ENCODE results near the gene B3GAT3.
"Not testable (repeated sequence)": the region's sequence is repeated elsewhere in the genome, so short reads cannot be mapped to it uniquely, and the experiment has no call there.

B3GAT3 gene

DNA sequence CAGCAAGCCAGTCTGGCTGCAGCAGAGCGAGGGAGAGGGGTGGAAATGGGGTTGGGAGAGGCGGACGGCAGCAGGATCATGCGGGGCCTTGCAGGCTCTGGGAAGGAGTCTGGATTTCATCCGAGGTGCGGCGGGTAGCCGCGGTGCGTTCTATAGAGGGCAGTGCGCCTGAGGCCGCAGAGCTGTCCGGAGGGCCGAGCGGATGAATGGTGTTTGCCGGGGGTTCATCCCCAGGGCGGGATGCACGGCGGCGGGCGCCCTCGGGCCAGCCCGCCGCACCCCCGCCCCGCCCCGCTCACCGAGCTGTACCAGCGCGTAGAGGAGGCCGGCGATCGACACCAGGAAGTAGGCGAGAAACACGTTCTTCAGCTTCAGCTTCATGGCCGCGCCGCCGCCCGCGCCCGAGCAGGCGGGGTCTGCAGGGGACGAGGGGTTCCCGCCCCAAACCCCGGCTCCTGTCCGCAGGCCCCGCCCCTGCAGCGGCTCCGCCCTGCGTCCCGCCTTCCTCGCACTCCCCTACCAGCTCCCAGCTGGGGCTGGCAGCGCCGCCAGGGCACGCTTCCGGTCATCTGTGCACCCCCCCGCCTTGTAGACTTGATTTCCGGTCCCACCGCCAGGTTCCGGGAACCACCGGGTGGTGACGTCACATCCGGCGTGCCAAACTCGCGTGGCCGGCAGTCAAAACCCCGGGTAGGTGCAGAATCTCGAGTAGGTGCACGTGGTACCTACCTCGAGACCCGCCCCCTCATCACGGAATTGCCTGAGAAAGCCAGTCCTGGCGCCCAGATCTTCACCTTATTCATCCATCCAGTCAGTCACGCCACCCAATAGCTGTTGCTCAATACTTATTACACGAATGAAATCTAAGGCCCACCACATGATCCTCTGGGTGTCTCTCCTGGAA lies at the start of gene B3GAT3:
TSS of gene B3GAT3 (minus strand) at position 420 of the 904 bp plus-strand sequence. CDS start at position 381, 39 bp downstream.
- DNase-seq (ENCODE audit: low spot score): peak; percentile 98

DNA sequence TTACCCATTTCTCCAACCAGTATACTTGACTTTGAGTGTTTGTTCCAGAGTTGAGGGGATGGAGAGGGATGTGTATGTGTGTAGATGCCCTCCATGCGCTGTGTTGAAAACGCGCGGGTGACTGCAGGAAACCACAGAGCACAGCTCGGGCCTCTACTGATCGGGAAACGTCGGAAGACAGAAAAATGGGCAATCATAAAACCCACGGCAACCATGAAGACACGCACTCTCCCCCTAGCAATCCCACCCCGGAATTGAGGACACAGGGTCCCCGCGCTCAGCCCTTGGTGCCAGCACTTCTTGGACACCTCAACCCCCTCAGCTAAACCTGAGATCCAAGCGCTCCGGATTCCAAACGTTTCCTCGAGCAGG lies 49.4 kb upstream of the B3GAT3 start:
- DNase-seq (ENCODE audit: low spot score): peak; percentile 33

DNA sequence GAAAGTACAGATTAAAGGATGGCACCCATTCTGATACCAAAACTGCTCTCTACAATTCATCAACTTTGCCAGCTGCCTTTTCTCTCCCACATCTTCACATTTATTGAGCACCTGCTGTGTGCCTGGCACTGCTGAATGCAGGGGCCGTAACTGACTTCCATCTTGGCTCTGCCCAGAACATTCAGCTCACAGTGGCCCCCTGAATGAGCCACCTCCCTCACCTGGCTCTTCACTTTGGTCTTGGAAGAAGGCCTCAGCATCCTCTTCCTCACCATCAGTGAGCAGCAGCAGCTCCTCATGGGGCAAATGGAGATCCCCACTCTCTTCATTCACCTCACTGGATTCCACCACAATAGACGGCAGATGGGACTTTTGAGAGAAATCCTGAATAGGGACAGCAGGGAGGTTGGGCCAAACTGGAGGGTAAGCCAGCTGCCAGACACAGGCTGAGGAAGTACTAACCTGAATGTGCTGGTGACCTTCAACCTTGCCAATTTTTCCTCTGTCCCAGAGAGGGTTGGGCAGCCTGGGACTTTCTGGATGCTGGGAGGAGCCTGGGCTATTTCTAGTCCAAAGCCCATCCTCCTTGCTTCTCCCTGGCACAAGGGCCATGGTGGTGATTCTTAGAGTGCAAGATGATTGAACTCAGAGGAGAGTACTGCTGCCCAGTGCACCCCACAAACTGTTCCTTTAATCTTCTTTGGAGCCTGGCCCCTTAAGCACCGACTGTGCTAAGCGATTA lies 47.8 kb upstream of the B3GAT3 start:
- DNase-seq (ENCODE audit: low spot score): no peak

DNA sequence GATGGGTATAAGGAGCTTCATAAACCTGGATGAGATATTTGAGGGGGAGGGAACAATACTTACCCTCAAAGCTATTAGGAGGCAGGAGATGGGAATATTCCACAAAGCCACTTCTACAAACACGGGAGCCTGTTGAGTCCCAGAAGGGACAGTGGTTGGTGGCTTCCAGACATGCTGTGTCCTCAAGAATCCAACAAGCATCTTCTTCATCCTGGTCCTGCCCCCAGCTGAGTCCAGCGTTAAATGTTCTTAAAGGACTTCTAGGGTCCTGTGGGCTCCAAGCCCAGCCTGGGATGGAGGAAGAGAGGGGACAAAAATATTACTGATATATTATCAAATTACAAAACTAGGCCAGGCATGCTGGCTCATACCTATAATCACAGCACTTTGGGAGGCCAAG lies 45.7 kb upstream of the B3GAT3 start:
- DNase-seq (ENCODE audit: low spot score): no peak

DNA sequence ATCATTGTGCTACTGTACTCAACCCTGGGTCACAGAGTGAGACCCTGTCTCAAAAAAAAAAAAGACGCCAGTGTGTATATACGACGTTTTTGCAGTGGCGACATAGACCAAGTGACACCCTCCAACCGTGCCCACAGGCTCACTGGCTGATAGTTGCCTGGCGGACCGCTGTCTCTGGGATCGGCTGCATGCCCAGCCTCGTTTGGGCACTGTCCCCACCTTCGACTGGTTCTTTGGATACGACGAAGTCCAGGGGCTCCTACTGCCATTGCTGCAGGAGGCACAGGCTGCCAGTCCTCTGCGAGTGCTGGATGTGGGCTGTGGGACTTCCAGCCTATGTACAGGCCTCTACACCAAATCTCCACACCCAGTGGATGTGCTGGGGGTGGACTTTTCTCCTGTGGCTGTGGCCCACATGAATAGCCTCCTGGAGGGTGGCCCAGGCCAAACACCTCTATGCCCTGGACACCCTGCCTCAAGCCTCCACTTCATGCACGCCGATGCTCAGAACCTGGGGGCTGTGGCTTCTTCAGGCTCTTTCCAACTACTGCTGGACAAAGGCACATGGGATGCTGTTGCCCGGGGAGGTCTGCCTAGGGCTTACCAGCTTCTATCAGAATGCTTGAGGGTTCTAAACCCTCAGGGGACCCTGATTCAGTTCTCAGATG lies 44.6 kb upstream of the B3GAT3 start:
- DNase-seq (ENCODE audit: low spot score): peak; percentile 22

DNA sequence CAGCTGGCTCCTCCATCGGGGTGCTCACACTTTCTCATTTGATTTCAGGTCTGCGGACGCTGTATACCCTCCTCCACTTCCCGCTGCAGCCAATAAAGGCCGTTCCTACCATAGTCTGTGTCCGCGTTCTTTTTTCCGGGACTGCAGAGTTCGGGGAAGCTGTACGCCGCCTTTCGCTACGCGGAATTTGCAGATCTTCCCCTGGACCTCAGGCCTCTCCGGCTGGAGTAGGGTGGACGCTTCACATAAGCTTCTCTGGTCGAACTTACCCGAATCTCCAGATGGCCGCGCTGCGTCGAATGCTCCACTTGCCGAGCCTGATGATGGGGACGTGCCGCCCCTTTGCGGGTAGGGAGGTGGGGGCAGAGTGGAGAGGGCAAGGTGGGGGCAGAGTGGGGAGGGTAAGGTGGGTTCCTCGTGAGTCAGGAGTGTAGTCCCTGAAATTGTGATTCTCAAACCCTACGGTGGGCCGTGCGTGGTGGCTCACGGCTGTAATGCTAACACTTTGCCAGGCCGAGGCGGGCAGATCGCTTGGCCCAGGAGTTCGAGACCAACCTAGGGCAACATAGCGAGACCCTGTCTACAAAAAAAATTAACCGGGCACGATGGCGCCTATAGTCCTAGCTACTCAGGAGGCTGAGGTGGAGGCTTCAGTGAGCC lies 43.9 kb upstream of the B3GAT3 start:
- DNase-seq (ENCODE audit: low spot score): peak; percentile 53

DNA sequence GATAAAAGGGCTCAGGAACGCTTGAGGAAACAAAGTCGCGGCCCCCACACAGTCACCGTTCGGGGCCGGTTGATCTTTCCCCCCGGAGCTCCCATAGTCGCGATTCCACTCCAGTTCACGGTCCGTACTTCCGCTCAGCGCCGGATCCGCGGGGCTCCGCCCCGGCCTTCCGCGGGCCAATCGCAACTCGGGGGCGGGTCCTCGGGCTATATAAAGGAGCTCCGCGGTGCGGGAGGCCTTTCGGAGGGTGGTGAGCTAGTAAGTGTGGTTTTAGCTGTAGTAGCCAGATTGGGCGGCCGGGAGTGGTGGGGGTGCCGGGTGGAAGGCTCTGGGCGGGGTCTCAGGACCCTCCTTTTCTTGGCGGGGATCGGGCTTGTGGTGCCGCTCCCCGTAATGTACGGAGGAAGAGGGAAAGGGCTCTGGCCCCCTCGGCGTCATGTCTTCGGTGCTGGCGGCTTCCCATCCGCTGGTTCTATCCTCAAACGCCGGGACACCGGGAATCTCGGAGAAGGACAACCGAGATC lies 43.4 kb upstream of the B3GAT3 start, which contains the start of the genes C11orf98 and CSKMT:
TSS of gene C11orf98 (minus strand) at position 136 of the 524 bp plus-strand sequence. CDS start at position 95, 41 bp downstream.
TSS of gene CSKMT (plus strand) at position 238 of the 524 bp plus-strand sequence. CDS start 568 bp downstream, outside the sequence.
- peak; percentile 98 for DNase-seq (ENCODE audit: low spot score)

DNA sequence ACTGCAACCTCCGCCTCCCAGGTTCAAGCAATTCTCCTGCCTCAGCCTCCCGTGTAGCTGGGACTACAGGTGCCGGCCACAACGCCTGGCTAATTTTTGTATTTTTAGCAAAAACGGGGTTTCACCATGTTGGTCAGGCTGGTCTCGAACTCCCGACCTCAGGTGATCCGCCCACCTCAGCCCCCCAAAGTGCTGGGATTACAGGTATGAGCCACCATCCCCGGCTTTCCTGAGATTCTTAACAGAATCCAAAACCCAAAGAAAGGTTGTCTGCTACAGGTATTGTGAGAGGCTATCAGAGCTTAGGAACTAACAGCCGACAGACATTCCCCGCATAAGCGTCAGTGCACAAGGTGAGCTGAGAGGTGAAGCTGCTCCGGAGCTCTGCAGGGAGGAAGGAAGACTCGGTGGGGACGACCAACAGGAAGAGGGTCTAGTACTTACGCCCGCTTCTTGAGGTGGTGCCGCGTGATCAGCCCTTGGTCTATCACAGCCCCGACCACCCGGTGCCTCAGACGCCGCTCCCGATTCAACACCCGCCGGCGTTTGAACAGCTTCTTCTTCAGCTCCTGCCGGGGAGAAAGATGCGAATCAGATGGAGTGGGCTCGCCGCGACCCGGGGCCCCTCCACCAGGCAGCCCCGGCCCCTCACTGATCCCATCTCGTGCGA lies 42.8 kb upstream of the B3GAT3 start:
- peak; percentile 57 for DNase-seq (ENCODE audit: low spot score)

DNA sequence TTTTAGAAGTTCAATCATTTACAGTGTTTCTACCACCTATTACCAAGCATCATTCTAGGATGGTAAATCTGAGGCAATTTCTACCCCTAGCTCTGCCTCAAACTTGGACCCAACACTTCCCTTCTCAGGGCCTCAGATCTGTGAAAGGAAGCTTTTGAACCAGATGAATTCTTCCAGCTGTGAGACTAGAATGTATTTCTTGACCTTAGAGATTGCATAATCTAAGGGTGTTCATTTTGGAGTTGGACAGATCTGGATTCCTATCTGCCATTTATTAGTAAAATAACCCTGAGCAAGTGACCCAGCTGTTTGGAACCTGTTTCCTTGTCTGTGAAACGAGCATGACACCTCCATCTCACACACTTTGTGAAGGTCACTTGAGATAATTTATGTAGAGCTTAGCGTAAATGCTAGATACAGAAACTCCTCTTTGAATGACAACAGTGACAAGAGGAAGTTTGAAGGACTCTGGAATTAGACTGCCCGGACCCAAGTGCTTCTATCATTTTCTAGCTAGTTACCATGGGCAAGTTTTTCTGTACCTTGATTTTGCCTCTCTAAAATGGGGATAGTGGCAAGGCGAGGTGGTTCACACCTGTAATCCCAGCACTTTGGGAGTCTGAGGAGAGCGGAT lies 35.1 kb upstream of the B3GAT3 start:
- DNase-seq (ENCODE audit: low spot score): no peak

DNA sequence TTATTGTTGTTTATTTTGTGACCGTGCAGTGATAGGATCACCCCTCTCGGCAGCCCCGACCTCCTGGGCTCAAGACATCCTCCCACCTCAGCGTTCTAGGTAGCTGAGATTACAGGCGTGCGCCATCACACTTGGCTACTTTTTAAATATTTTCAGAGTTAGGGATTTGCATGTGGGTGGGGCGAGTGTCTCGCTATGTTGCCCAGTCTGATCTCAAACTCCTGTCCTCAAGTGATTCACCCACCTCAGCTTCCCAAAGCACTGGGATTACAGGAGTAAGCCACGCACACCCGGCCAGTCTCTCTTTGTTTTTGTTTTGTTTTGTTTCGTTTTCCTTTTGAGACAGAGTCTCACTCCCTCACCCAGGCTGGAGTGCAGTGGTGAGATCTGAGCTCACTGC lies 32.5 kb upstream of the B3GAT3 start:
- DNase-seq (ENCODE audit: low spot score): no peak

DNA sequence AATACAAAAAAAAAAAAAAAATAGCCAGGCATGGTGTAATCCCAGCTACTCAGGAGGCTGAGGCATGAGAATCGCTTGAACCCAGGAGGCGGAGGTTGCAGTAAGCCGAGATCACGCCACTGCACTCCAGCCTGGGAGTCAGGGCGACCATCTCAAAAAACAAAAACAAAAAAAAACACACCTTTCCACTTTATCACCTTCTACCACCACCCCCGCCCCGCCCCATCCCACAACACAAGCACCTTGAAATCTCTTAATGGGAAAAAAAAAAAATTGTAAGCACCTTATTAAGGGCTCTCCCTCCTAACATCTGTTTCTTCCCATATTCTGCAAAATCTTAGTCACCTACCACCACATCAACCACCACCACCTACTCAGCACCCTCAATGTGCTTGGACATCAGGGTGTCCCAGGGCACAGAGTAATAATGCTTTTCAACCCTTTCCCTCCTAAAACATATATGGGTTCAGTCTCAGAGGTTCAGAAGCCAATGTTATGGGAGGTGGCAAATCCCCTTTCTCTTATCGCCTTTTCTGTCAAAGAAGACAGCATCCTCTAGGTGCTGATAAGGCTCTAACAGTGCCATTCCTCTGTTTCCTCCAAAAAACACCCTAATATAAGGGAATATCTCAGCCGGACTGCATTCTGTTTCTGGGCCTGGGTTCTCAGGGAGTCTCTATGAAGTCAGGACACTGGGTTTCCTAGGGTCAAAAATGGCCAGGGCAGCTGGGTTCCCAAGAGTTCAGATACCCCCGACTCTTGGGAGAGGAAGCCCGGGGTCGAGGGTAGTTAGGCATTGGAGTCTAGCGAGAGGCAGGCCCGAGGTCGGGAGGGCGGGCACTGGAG lies 30.6 kb upstream of the B3GAT3 start:
- DNase-seq (ENCODE audit: low spot score): peak; percentile 39

DNA sequence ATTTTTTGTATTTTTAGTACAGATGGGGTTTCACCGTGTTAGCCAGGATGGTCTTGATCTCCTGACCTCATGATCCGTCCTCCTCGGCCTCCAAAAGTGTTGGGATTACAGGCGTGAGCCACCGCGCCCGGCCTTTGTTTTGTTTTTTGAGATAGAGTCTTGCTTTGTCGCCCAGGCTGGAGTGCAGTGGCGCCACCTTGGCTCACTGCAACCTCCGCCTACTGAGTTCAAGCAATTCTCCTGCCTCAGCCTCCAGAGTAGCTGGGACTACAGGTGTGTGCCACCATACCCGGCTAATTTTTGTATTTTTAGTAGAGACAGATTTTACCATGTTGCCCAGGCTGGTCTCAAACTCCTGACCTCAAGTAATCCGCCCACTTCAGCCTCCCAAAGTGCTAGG lies 28.5 kb upstream of the B3GAT3 start:
- not testable (repeated sequence) for DNase-seq (ENCODE audit: low spot score)

DNA sequence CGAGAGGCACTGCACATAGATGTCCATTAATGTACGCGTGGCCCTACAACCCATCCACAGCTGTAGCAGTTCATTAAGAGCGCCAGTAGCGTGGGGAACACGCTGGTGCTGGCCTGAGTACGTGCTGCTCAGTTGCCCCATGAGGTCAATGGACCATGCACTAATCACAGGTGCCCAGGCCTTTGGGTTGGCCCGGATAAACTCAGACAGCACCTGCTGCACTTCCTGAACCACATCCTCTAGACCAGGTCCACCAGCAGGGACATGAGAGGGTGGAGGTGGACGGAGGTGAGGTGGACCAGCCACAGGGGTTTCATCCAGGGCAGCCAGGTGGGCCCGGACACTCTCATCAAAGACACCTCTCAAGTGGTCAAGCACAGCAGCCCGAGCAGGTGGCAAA lies 27.7 kb upstream of the B3GAT3 start:
- DNase-seq (ENCODE audit: low spot score): no peak

DNA sequence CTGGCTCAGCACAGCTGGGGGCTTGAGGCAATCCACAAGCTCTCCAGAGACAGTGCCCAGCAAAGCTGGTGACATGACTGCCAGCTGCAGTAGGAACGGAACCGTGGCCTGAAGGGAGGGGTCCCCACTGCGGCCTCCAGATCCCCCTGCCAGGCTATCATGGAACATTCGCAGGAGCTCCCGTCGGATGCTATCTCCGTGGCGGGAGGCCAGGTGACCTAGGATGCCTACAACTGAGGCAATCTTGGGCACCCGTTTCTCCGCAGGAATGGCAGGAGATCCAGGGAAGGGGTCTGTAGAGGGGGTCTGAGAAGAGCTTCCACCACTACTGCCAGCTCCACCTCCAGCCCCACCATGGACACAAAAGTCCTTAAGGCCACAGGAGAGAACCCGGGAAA lies 27.2 kb upstream of the B3GAT3 start:
- DNase-seq (ENCODE audit: low spot score): no peak

DNA sequence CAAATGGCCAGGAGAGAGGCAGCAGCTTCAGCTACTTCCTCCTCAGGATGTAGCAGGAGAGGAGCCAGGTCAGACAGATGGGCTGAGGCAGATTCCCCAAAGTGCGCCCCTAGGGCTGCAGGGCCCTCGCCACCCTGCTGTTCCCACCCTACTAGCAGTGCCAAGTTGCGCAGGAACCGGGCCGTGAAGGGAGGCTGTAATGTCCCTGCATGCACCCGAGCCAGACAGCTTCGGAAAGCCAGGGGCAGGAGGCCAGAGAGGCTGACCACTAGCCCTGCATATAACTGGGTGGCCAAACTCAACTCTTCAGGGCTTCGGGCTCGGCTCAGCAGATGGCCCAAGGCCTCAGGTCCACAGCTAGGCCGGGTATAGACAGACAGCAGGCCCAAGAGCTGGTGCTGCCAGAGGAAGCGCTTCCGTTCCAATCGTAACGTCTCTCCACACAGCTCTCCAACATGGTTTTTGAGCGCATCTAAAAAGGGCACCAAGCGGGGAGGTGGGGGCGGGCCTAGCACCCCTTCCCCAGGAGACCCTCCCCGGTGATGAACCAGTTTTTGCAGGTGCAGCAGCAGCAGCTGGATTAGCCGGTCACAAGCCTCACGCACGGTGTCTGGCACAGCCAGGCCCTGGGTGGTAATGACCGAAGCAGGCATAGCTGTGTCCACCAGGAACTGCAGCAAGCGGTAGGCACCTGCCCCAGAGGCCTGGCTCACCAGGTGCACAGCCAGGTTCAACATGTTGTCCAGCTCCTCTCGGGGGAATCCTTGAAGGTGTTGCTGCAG lies 26.6 kb upstream of the B3GAT3 start:
- DNase-seq (ENCODE audit: low spot score): no peak

DNA sequence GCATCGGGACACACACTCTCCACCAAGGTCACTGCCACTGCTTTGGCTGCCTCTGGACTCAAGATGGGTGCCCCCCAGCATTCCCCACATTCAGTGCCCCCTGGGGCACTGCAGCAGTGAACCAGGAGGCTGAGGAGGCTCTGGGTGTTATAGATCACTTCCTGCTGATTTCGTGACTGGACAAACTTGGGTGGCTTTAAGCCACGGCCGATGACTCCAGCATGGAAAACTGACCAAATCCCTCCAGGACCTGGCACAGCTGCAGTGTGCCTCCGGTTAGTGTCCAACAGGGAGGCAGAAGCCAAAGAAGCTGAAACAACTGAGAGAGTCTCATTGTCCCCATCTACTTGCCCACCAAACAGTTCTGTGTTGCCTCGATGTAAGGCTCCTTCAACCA lies 25.8 kb upstream of the B3GAT3 start:
- DNase-seq (ENCODE audit: low spot score): no peak

DNA sequence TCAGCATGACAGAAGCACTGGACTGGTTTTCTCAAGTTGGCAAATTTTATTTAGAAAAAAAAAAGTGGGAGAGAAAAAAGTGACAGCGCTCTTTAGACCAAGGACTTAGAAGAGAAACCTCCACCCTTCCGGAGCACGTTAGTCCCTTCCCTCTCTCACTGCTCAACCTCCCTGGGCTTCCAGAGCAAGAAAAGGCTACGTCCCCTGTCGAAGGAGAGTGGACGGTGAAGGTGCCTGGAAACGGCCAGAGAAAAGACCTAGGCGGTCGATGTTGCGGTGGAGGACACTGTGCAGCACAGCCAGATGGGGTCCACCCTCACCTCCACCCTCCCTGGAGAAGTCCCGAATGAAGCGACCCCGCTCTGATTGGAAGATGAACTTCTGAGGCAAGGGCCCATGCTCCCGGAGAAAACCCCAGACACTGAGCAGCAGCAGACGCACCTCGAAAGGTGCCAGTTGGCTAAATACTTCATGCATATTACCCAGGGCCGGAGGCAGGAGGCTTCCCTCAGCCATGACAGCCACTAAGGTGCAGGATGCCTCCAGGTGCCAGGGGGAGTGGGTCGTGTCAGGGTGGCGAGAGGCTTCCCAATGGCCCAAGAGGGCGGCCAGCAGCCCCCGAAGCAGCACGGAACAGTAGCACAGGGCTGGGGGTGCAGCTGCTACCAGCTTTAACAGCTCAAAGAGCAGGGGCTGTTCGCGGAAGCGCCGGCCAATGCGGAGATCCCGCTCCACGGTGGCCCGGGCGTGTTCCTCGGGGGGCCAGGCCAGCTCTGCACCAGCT lies 25.2 kb upstream of the B3GAT3 start:
- no peak for DNase-seq (ENCODE audit: low spot score)

All from activated CD4-positive, alpha-beta T cell treated with anti-CD3 and anti-CD28 coated beads, Interleukin-2, Interleukin-4, amounts not matched to agents 100 ng/mL and 50 ng/mL, durations not matched to agents 16 hours and 8 hours (primary cell).